SKM-1 (cell line): Measurements from ENCODE around the gene IER5.
A peak's percentile ranks its signal among the peaks of the same experiment; 100 is the strongest.

Experiments used
- DNase-seq: peaks from one replicate; lab custom pipeline; 2025; ENCODE audit not compliant: unreplicated experiment; lab: John Stamatoyannopoulos, UW

The IER5 gene

GRCh38 chr1:181076852-181077251 is 11.6 kb upstream of the IER5 start:
- no peak for DNase-seq

GRCh38 chr1:181077576-181078242 is 10.8 kb upstream of the IER5 start:
- no peak for DNase-seq

GRCh38 chr1:181079382-181079781 is 9.1 kb upstream of the IER5 start:
- DNase-seq = no peak

GRCh38 chr1:181079920-181080319 is 8.6 kb upstream of the IER5 start:
- DNase-seq = no peak

- no peak for DNase-seq
These were observed 7.9 kb upstream of the IER5 start for GRCh38 chr1:181080556-181080955.

- no peak for DNase-seq
These were observed 7.1 kb upstream of the IER5 start for GRCh38 chr1:181081395-181081794.

GRCh38 chr1:181083842-181084605 is 4.5 kb upstream of the IER5 start:
- peak; percentile 99 for DNase-seq

GRCh38 chr1:181084606-181084969 is 3.9 kb upstream of the IER5 start:
- DNase-seq = no peak

- DNase-seq = no peak
These were observed 2.4 kb upstream of the IER5 start for GRCh38 chr1:181086091-181086490.

- peak; percentile 67 for DNase-seq
These were observed 1.6 kb upstream of the IER5 start for GRCh38 chr1:181086926-181087325.

- DNase-seq = peak; percentile 96
These were observed 1.0 kb upstream of the IER5 start for GRCh38 chr1:181087400-181087901.

GRCh38 chr1:181089017-181089675 is 646 bp downstream of the IER5 start:
- DNase-seq = no peak

- peak; percentile 84 for DNase-seq
These were observed 1.4 kb downstream of the IER5 start for GRCh38 chr1:181089676-181090544.

- DNase-seq = no peak
These were observed 2.2 kb downstream of the IER5 start for GRCh38 chr1:181090641-181091126.

- DNase-seq = no peak
These were observed 3.0 kb downstream of the IER5 start for GRCh38 chr1:181091309-181092040.

GRCh38 chr1:181092056-181092455 is 3.6 kb downstream of the IER5 start:
- no peak for DNase-seq

- no peak for DNase-seq
These were observed 4.5 kb downstream of the IER5 start for GRCh38 chr1:181092883-181093458.

- DNase-seq = no peak
These were observed 6.1 kb downstream of the IER5 start for GRCh38 chr1:181094416-181095212.

- no peak for DNase-seq
These were observed 6.8 kb downstream of the IER5 start for GRCh38 chr1:181095260-181095659.
